ENCODE data around the gene PRR11. TPM values are rescaled to one million over a fixed set of nuclear protein-coding genes. Genes with fewer than 3 reads are reported as not detected.
"Not testable (repeated sequence)": the region's sequence is repeated elsewhere in the genome, so short reads cannot be mapped to it uniquely, and the experiment has no call there.

Gene PRR11
- total RNA-seq, 6 experiments from 2014 or later: 30.8 to 78.9 (median 72.7) TPM

DNA sequence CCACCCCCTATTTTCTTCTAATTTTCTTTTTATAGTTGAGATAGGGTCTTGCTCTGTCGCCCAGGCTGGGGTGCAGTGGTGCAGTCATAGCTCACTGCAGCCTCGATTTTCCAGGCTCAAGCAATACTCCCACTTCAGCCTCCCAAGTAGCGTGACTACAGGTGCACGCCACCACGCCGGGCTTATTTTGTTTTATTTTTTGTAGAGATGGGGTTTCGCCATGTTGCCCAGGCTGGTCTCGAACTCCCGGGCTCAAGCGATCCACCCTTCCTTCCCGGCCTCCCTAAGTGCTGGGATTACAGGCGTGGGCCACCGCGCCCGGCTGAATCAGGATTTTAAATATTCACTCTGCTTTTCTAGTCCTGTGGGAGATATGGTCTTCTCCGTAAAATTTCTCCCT is 63.8 kb downstream of the PRR11 start:
- TF ChIP-seq, protein P1, sequence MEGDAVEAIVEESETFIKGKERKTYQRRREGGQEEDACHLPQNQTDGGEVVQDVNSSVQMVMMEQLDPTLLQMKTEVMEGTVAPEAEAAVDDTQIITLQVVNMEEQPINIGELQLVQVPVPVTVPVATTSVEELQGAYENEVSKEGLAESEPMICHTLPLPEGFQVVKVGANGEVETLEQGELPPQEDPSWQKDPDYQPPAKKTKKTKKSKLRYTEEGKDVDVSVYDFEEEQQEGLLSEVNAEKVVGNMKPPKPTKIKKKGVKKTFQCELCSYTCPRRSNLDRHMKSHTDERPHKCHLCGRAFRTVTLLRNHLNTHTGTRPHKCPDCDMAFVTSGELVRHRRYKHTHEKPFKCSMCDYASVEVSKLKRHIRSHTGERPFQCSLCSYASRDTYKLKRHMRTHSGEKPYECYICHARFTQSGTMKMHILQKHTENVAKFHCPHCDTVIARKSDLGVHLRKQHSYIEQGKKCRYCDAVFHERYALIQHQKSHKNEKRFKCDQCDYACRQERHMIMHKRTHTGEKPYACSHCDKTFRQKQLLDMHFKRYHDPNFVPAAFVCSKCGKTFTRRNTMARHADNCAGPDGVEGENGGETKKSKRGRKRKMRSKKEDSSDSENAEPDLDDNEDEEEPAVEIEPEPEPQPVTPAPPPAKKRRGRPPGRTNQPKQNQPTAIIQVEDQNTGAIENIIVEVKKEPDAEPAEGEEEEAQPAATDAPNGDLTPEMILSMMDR (IDR thresholded peaks at IDR 0.05): no peak
- Mint-ChIP-seq H3K36me3 (ENCODE audit: low read depth) (peaks cover 5% of the 10 kb centered on the region; the same call in 1 of the 2 replicates), H3K4me1 (ENCODE audit: low read depth) (peaks cover 15% of the 10 kb centered on the region), H3K27ac (no peak overlapping the region), H3K9me3 (no peaks in the 10 kb centered on the region), H3K27me3 (ENCODE audit: insufficient read depth) (peaks cover 4% of the 10 kb centered on the region), H3K4me3 (peak overlapping the region; percentile 97; the same call in 1 of the 2 replicates)
- DNase-seq: no peak

DNA sequence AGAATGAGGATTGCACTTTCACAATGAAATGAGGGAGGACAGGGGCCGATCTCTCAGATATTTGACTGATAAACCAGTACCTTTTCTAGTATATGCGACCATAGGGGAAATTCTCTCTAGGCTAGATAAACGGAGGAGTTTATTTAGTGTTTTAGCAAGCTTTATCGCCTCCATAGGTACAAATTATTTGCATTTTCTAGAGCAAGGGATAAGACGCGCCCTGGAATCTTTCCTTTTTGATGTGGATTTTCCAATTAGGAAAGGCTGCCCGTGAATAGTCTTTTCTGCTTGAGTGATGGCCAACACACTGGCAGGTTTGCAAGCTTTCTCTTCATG is 64.4 kb downstream of the PRR11 start:
- Mint-ChIP-seq H3K27ac (peak overlapping the region; percentile 47), H3K9me3 (no peaks in the 10 kb centered on the region), H3K4me1 (ENCODE audit: low read depth) (peaks cover 15% of the 10 kb centered on the region), H3K4me3 (peak overlapping the region; percentile 97), H3K36me3 (ENCODE audit: low read depth) (peaks cover under 1% of the 10 kb centered on the region; the same call in 1 of the 2 replicates), H3K27me3 (ENCODE audit: insufficient read depth) (peaks cover 4% of the 10 kb centered on the region)
- DNase-seq: no peak
- TF ChIP-seq, protein P1 (IDR thresholded peaks at IDR 0.05): no peak

DNA sequence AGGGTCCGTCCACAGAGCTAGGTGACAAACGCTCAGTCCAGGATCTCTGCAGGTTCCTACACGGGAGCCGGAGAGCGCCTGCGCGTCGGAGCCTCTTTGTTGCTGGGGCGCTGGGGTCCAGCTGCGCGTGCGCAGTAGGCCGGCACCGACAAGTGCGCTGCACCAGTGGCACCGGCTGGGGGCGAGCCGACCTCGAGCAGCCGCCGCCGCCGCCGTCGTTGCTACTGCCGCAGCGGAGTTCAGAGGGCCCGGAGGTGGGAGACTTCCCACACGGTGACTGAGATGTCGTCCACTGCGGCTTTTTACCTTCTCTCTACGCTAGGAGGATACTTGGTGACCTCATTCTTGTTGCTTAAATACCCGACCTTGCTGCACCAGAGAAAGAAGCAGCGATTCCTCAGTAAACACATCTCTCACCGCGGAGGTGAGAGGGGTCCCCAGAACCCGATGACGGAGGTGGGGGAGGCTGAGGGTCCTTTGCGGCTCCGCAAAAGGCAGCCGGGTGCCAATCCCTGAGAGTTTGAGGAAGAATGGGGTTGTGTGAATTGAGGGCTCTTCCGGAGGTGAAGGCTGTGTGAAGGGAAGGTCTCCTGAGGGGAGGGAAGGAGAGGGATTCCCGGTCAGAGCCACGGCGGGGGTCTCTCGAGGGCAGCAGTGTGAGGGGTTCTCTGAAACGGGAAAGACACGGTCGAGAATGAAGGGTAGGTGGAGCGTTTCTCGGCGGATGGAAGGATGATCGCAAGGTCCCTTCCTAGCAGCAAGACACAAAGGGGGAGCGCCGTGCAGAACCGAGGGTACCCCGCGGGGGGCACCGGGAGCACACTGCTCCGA is 65.0 kb downstream of the PRR11 start, which contains the start of gene GDPD1:
TSS of gene GDPD1 (plus strand) at position 184 of the 831 bp plus-strand sequence. CDS start at position 283, 99 bp downstream.
- peaks cover 4% of the 10 kb centered on the region for H3K27me3 Mint-ChIP-seq (ENCODE audit: insufficient read depth)
- no peaks in the 10 kb centered on the region for H3K36me3 Mint-ChIP-seq (ENCODE audit: low read depth)
- peak within 1 kb of the TSS; percentile 97 for H3K4me3 Mint-ChIP-seq
- H3K9me3 Mint-ChIP-seq: no peaks in the 10 kb centered on the region
- TF ChIP-seq, protein P1 (IDR thresholded peaks at IDR 0.05): peak; percentile 75
- peaks cover 15% of the 10 kb centered on the region for H3K4me1 Mint-ChIP-seq (ENCODE audit: low read depth)
- peak within 1 kb of the TSS; percentile 62 for H3K27ac Mint-ChIP-seq
- peak; percentile 88 for DNase-seq

DNA sequence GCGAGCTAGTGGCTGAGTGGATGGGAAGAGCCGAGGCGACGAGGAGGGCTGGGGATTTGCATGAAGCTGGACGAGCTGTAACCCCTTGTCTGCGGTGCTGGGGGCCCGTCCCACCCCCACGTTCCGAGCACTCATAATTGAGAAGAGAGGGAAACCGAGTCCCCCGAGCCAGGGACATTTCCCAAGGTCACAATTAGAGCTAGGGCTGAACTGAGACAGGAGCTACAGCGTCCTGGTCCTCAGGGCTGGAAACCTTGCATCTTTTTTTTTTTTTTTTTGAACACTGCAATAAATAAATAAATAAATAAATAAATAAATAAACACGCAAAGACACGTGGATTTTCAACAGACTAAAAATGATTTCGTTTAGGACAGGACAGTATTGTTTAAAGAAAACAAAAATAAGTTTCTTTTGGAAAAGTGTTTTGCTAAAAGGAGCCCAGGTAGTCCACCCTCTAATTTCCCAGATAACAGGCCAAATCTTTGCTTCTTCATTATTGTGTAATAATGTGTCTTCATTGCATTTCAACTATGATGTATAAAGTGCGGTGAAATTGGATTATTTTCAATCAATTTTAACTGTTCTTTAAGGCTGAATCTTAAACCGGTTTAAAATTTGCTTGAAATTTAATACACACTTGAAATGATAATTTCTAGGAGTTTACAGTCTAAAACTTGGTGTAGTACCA is 65.8 kb downstream of the PRR11 start:
- H3K36me3 Mint-ChIP-seq (ENCODE audit: low read depth): no peaks in the 10 kb centered on the region
- H3K27ac Mint-ChIP-seq: no peak overlapping the region; the same call in 1 of the 2 replicates
- peak overlapping the region; percentile 97 for H3K4me3 Mint-ChIP-seq
- H3K9me3 Mint-ChIP-seq: no peaks in the 10 kb centered on the region
- TF ChIP-seq, protein P1 (IDR thresholded peaks at IDR 0.05): no peak
- H3K4me1 Mint-ChIP-seq (ENCODE audit: low read depth): peaks cover 15% of the 10 kb centered on the region
- no peak for DNase-seq
- peaks cover 5% of the 10 kb centered on the region for H3K27me3 Mint-ChIP-seq (ENCODE audit: insufficient read depth)

DNA sequence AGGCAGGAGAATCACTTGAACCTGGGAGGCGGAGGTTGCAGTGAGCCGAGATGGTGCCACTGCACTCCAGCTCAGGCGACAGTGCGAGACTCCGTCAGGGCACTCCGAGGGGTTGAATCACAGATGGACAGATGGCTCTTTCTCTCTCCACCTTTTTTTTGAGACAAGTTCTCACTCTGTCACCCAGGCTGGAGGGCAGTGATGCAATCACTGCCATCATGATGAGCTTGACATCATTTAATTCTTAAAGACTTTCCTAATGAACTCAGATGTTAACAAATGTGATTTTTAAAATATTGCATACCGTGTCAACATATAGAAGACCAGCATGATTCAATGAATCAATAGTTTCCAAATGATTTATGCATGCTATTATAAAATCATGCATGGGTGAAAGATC is 68.3 kb downstream of the PRR11 start:
- Mint-ChIP-seq H3K36me3 (ENCODE audit: low read depth) (no peaks in the 10 kb centered on the region), H3K27ac (no peak overlapping the region), H3K9me3 (no peaks in the 10 kb centered on the region), H3K4me1 (ENCODE audit: low read depth) (peaks cover 15% of the 10 kb centered on the region), H3K4me3 (no peak overlapping the region), H3K27me3 (ENCODE audit: insufficient read depth) (peaks cover 7% of the 10 kb centered on the region)
- TF ChIP-seq, protein P1 (IDR thresholded peaks at IDR 0.05): no peak
- DNase-seq: no peak

DNA sequence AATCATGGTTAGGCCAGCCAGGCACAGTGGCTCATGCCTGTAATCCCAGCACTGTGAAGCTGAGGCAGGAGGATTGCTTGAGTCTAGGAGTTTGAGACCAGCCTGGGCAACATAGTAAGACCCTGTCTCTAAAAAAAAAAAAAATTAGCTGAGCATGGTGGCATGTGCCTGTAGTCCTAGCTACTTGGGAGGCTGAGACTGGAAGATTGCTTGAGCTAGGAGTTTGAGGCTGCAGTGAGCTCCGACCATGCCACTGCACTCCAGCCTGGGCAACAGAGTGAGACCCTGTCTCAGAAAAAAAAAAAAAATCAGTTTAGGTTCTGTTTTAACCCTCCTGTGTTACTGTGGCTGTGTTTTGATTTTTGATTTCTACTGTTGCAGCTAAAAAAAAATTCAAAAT is 73.0 kb downstream of the PRR11 start:
- H3K27ac Mint-ChIP-seq; H3K9me3 Mint-ChIP-seq; DNase-seq; H3K4me3 Mint-ChIP-seq; H3K36me3 Mint-ChIP-seq (ENCODE audit: low read depth); H3K4me1 Mint-ChIP-seq (ENCODE audit: low read depth): not testable (repeated sequence)
- H3K27me3 Mint-ChIP-seq (ENCODE audit: insufficient read depth): peaks cover 17% of the 10 kb centered on the region; the same call in 1 of the 2 replicates
